ENCODE results near the gene HOXA6. TPM values are rescaled to one million over a fixed set of nuclear protein-coding genes. Genes with fewer than 3 reads are reported as not detected.

Gene HOXA6
- total and polyA plus RNA-seq, 2 donors (not counting 3 experiments of a cell fraction or from before 2014, with no cell fraction given) = 10.0 to 20.7 TPM

GRCh38 chr7:27171325-27171636, 23.7 kb upstream of the HOXA6 start:
- DNase-seq (ENCODE audit: low read depth, low spot score) = peak; percentile 80
- peaks cover 100% of the 10 kb centered on the region for H3K79me2 ChIP-seq (ENCODE audit: control insufficient read depth, insufficient read depth, low read length)
- BruUV-seq (replicated peaks) = TSS peak; percentile 19
- H4K20me1 ChIP-seq (replicated peaks; ENCODE audit: control insufficient read depth, extremely low read depth, insufficient read depth, low read length) = no peaks in the 10 kb centered on the region
- peaks cover 57% of the 10 kb centered on the region for H3K4me1 ChIP-seq (ENCODE audit: control insufficient read depth, extremely low read depth, insufficient read depth, low read length)
- H2AFZ ChIP-seq (ENCODE audit: low read depth, low read length) = no peak overlapping the region
- dilution Hi-C loops (cut with MboI; ENCODE audit: extremely low pct_ligation_motif_present, low sequenced_read_pairs) = loop anchor here (25.0 kb wide), 1 partner anchor 984 kb away; no protein-coding TSS in a partner anchor
- FAIRE-seq = peak; percentile 67
- TF ChIP-seq CTCF (IDR thresholded peaks at IDR 0.05; ENCODE audit: extremely low read depth in 1 of 2, insufficient read depth in 1 of 2, low read depth in 1 of 2, low read length in 2 of 2) (no peak), MYC (IDR thresholded peaks at IDR 0.05; ENCODE audit: low read depth, low read length) (no peak), MAX (IDR thresholded peaks at IDR 0.05; ENCODE audit: insufficient read depth, insufficient read length) (no peak), GATA2 (IDR thresholded peaks at IDR 0.05; ENCODE audit: insufficient read depth, insufficient read length, low read depth, low read length) (peak; percentile 16), POLR2A (IDR thresholded peaks at IDR 0.05; ENCODE audit: low read depth, low read length) (no peak), FOS (IDR thresholded peaks at IDR 0.05; ENCODE audit: borderline replicate concordance, insufficient read depth, low read length) (no peak), EZH2 (IDR thresholded peaks at IDR 0.05; ENCODE audit: borderline replicate concordance, low read depth, low read length, severe bottlenecking) (no peak), JUN (IDR thresholded peaks at IDR 0.05; ENCODE audit: borderline replicate concordance, insufficient read depth, insufficient read length, low read depth) (no peak), POLR2AphosphoS5 (IDR thresholded peaks at IDR 0.05; ENCODE audit: insufficient read depth, low read depth, low read length) (peak; percentile 58)
- CTCF ChIA-PET = interaction anchor here (0.7 to 7.4 kb wide), 7 partner anchors 7 to 50 kb away, joined by 3 to 86 read pairs (median 14); partner anchors contain the start of genes HOXA11 and HOXA3
- peak overlapping the region; percentile 44 to 88 (median 59) for H3K4me3 ChIP-seq (replicated peaks in 1 of 3; ENCODE audit: insufficient read depth in 1 of 3, low read depth in 1 of 3, low read length in 3 of 3)
- peak overlapping the region; percentile 96 for H3K27ac ChIP-seq (ENCODE audit: insufficient read depth, low read depth, low read length)
- peak overlapping the region; percentile 91 for H3K9ac ChIP-seq (replicated peaks; ENCODE audit: extremely low read depth, insufficient read depth, low read length)
- intact Hi-C loops (cut with micrococcal nuclease) = loop anchor here (1.0 kb wide), 2 partner anchors 8 to 13 kb away; no protein-coding TSS in a partner anchor
- peak overlapping the region; percentile 98 for H3K4me2 ChIP-seq (ENCODE audit: insufficient read depth, low read length)
- no peaks in the 10 kb centered on the region for H3K9me3 ChIP-seq (replicated peaks; ENCODE audit: control insufficient read depth, insufficient read depth, low read length)
- POLR2A ChIA-PET = interaction anchor here (0.7 kb wide), 1 partner anchor 71 kb away, joined by 4 read pairs; no protein-coding TSS in a partner anchor
- H3K9me1 ChIP-seq (replicated peaks; ENCODE audit: control insufficient read depth, extremely low read depth, insufficient read depth, low read length) = no peaks in the 10 kb centered on the region
- no peaks in the 10 kb centered on the region for H3K27me3 ChIP-seq (ENCODE audit: control insufficient read depth in 2 of 2, insufficient read depth in 2 of 2, low read length in 2 of 2)
- H3K36me3 ChIP-seq (ENCODE audit: control insufficient read depth in 2 of 2, extremely low read depth in 1 of 2, insufficient read depth in 2 of 2, low read length in 2 of 2) = no peaks in the 10 kb centered on the region

All from endothelial cell of umbilical vein (primary cell).